ENCODE measurements around the gene IL25.
"Not testable (repeated sequence)": the region's sequence is repeated elsewhere in the genome, so short reads cannot be mapped to it uniquely, and the experiment has no call there.

IL25 gene

DNA sequence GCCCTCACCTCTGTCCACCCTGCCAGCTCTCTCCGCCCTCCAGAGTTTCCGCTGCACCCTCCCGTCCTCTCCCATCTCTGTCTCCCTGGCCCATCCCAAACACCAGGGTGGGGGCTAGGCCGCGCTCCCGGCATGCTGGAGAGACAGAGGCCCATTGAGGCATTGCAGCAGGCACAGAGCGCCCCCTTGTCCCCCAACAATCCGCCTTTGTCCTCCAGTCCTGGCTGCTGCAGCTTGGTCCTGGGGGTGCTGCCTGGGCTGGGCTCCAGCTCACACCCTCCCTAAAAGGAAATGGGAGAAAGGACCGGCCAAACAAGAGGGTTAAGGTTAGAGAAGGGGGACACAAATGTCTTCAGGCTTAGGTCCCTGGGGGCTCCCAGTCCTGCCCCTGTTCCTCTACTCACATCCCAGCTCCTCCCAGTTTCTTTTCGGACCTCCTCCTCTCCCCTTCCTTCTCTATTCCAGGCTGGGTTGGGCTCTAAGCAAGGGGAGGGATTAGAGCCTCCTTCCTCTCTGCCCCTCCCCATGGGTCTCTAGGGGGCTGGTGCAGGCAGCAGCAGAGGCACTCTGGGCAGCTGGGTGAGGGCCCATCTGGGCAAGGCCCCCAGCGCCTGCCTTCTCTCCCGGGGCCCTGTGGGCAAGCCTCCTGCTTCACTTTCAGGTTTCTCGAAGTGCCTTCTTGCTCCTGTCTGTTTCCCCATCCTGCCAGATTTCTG, 4.0 kb downstream of the IL25 start, which contains the start of gene CMTM5:
Gene CMTM5, plus strand, starts transcription at position 565 of the 716 bp plus-strand sequence. CDS start 206 bp downstream, outside the sequence.
- no peak for DNase-seq

- no peak for DNase-seq
Observed at GRCh38 chr14:23377198-23377550, 4.6 kb downstream of the IL25 start.

- no peak for DNase-seq
Observed at GRCh38 chr14:23377573-23378563, 5.3 kb downstream of the IL25 start.

- no peak for DNase-seq
Observed at GRCh38 chr14:23378612-23379220, 6.1 kb downstream of the IL25 start.

GRCh38 chr14:23379366-23380196, 7.0 kb downstream of the IL25 start:
- peak; percentile 72 for DNase-seq

GRCh38 chr14:23380197-23380914, 7.7 kb downstream of the IL25 start:
- no peak for DNase-seq

GRCh38 chr14:23380976-23381375, 8.4 kb downstream of the IL25 start:
- DNase-seq = no peak

DNA sequence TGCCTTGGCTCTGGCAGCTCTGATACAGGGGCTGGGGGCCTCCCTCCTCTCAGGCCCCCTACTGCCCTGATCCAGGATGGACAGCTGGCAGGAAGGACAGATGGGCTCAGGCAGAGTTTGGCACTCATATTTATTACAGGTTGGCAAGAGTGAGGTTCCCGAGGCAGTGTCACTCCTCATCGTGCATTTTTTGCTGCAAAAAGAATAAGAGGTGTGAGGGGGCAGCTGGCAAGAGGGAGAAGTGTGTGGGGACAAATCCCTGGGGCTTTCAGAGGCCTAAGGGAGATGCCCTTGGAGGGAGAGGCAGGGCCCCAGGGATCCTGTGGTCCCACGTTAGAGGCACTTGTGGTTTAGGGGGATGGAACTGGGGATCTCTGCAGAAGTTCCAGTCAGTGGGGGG, 9.3 kb downstream of the IL25 start:
- DNase-seq = peak; percentile 87

GRCh38 chr14:23382276-23382675, 9.7 kb downstream of the IL25 start:
- DNase-seq = no peak

DNA sequence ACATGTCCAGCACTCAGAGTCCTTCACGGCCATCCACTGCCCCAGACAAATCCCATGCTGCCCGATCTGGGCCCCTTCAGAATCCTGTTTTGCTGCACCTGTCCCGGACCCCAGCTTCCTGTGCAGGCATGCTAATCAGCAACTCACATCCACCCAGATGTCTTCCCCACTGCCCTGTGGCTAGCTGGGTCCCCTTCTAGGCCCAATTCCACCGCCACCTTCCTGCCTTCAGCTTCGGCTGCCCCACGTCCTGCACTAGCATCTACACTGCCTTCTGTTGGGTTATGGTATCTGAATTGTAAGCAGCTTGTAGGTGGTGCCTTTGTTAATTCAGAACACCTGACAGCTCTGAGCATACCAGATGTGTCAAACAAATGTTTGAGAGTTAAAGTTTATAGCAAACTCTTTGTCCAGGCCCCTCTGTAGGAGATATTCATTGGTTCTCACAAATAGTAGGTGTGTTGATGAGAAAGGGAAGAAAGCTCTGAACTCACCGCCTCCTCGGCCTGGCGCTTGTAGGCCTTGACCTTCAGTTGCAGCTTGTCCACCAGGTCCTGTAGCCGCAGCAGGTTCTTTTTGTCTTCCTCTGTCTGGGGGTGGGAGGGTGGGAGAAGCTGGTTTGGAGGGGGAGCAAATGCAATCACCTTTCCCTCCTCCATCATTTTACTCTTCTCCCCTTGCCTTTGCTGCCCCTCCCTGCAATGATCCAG, 10.3 kb downstream of the IL25 start:
- no peak for DNase-seq

GRCh38 chr14:23384364-23385080, 11.9 kb downstream of the IL25 start:
- no peak for DNase-seq

DNA sequence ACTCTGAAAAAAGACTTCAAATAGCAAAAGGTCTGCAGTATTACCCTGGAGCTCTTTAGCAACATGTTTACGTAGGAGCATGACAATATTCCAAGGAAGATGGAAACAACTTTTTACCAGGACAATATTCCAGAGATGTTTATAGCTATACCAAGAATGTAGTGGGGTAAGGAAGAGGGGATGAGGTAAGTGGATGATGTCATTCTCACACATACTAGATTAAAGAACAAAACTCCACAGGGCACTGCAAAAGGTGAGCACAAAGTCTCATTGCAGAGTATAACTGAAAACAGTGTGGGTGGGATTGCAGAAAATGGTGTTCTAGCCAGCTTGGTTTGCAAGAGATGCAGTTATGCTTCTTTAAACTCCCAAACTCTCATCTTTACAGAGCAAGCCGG, 12.6 kb downstream of the IL25 start:
- no peak for DNase-seq

DNA sequence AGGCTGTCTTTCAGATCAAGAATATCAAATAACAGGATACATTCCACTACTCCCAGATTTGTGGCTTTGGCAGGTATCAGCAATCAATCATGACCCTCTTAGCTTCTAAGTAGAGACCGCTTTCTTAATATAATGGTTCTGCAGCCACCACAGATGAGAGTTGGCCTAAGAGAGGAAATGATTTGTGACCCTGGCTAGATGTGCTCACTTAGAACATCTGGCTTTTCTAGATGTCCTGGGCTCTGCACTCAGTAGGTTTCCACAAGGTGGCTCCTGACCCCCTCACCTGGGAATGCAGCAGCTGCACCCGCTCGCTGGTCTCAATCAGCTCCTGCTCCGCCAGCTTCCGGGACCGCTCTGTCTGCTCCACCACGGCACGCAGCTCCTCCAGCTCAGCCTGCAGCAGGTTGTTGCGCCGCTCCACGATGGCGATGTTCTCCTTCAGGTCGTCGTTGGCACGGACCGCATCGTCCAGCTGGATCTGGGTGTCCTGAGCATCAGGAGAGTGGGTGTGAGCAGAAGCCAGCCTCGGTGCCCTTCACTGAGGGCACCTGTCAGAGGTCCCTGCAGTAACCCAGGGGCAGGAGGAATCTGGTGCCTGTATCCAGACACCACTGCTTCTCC, 13.1 kb downstream of the IL25 start:
- no peak for DNase-seq

DNA sequence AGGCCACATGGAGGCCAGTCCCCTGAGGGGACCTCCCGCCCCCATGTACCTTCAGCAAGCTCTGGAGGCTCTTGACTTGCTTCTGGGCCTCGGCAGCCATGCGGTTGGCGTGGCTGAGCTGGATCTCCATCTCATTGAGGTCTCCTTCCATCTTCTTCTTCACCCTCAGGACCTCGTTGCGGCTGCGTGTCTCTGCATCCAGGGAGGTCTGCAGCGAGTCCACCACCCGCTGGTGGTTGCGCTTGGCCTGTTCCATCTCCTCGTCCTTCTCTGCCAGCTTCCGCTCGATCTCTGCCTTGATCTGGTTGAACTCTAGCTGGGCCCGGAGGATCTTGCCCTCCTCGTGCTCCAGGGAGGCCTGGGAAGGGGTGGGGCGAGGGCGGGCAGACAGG, 13.7 kb downstream of the IL25 start:
- not testable (repeated sequence) for DNase-seq

DNA sequence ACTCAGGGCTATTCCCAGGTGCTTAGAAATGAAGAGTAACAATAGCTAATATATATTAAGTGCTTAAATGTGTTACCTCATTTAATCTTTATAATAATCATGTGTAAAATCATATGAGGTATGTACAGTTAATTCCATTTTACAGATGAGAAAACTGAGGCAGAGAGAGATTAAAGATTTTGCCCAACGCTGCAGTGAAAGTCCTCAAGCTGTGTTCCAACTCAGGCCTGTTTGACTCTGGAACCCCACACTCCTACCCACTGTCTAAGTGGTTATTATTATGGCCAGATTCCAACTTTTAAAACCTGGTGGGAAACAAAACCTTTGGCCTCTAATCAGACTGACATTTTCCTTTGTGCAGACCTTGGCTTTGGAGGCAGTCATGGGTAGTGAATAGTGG, 14.4 kb downstream of the IL25 start:
- no peak for DNase-seq

GRCh38 chr14:23387916-23388882, 15.6 kb downstream of the IL25 start:
- no peak for DNase-seq

GRCh38 chr14:23388996-23389395, 16.4 kb downstream of the IL25 start:
- no peak for DNase-seq

GRCh38 chr14:23389396-23389795, 16.8 kb downstream of the IL25 start:
- no peak for DNase-seq

DNA sequence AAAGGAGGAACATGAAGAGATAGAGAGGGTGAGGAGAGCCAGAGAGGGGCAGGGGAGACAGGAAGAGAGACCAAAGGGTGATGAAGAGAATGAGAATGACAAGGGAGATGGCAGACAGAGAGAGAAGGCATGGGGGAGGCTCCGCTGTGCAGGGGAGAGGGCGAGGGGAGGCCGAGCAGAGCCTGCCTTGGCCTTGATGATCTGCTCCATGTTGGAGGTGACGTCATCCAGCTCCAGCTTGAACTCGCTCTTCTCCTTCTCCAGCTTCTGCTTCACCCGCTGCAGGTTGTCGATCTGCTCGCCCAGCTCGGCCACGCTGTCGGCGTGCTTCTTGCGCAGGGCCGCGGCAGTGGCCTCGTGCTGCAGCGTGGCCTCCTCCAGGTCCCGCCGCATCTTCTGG, 17.3 kb downstream of the IL25 start:
- DNase-seq = not testable (repeated sequence)
